Stromal cell of bone marrow (primary cell): Measurements from ENCODE around the gene FANCI.

Source experiments
- DNase-seq: peaks from one replicate; pipeline ENCODE4 v3.0.0-alpha.2; 2012; ENCODE audit warnings: low read depth

FANCI gene

DNA sequence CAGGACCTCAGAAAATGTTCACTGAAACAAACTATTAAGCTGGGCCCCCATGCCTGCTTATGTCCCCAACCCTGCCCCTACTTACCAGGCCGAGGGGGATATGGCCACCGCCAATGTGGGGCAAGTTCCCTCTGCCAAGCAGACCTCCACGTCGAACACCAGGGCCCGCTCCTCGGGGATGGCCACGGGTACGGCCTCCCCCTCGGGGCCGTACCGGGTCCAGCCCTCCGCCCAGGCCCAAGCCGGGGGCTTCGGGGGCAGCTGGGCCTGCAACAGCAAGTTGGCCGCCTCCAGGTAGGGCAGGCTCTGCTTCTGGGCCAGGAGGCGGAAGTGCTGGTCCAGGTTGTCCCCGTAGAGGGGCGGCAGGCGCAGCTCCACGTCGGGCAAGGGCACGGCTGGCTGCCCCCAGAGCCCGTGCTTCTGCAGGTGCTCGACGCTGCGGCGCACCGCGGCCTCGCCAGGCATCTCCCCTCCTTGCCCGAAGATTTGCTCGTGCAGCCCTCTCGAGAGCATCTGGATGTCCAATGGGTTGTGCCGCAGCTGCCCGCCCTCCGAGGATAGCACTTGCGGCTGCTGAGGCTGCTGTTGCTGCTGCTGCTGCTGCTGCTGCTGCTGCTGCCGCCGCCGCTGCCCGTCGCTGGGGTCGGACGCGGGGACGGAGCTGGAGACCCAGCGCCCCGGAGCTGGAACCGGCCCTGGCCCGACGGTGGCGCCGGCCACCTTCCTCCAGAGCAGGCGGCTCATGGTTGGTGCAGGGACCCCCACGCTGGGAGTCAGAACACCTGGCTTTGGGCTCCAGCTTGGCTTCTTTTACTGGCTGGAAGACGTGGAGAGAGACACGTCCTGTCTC is 89.5 kb downstream of the FANCI start:
- no peak for DNase-seq

DNA sequence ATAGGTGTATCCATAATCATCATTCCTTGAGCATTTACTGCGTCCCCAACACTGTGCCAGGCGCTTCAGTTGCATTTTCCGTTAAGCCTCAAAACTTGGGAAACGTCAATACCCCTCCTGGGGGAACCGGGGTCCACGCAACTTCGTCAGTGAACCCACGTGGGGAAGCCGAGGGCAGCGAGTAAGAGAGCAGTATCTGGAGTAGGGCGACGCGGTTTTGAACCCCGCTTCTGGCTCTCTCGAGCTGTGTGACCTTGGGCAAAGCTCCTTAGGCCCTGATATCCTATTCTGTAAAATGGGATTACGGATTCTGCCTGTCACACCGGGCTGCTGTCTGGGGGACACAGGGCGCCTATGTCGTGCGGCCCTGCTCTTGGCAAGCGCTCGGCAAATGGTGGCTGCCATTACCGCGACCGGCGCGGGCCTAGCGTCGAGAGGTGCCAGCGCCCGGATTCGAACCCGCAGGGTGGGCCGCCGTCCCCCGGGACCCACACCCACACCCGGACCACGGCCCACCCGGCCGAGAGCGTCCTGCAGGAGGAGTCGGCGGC is 90.3 kb downstream of the FANCI start:
- DNase-seq, result no peak

DNA sequence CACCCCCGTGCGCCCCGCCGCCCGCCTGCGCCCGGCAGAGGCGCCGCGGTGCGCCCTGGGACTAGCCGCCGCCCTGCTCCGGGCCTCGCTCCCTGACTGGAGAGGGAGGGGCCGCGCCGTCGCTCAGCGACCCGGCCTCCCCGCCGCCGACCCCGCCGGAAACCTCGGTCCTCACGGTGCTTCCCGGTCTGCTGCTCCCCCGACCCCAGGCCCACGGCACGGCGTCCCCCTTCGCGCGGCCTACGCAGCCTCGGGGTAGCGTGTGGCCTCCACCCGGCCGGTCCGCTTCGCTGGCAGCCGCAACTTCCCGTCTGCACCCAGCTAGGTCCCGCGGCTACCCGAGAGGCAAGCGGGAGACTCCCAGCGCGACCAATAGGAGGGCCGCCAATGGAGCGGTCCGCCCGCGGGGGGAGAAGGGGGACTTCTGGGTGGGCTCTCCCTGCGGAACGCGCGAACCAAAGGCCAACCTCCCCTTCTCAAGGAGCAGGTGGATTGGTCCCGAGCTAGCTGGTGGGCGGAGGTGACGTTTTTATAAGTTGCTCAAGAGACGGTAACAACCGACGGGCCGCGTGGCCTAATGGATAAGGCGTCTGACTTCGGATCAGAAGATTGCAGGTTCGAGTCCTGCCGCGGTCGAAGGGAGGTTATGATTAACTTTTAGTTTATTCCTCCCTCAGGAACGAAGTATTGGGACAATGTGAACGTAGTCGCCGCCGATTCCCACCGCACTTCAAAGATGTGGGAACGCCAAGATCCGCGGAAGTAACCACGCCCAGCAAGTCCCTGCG is 90.9 kb downstream of the FANCI start, which contains the start of gene POLG:
POLG (minus strand) TSS at position 315 of the 788 bp plus-strand sequence. CDS start 1,070 bp downstream, outside the sequence.
- peak; percentile 97 for DNase-seq

DNA sequence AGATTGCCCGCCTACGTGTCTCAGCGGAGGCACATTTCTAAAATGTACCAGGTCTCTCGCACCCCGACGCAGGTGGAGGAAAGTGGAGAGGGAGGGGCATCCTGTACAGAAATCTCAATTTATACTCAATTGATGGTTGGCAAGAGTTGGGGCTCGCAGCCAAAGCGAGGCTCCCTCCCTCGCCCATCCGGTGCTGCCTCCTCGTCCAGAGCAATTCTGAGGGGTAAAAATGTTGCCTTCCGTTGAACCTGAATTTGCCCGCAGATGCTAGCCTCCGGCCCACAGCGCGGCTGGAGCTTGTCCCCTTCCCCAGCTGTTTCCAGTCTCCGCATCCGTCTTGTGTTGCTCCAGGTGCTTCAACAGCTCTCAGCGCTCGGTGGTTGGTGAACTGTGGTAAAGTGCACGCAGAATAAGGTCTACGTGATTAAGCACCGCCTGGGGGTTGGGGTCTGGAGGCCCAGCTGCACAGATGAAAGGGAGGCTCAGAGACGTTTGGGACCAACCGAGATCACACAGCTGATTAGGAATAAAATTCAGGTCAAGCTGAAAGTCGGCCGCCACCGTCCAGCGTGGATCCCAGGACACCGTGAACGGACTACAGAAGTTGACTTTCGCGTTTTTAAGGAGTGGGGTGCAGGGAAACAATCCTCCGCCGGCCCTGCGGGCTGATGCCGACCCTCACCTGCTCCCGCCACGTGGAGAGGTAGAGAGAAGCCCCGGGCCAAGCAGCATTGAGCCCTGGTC is 91.7 kb downstream of the FANCI start:
- no peak for DNase-seq

- DNase-seq, result no peak
These were observed 94.3 kb downstream of the FANCI start for GRCh38 chr15:89338036-89338435.

DNA sequence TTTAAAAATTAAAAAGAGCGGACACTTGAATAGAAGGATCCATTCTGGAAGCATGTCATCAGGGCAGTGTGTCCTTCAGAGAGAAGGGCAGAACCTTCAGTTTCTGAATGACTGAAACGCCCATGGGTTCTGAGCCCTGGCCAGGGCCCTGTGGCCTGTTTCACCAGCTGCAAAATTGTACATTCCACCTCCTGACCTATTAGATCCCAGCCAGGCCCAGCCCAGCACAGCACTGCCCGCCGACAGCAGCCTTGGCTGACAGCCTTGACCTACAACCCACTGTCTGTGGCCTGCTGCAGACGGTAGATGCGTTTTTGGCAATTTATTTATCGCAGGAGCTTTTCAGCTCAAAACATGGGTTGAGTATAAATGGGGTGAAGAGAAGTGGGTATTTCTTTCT is 96.8 kb downstream of the FANCI start:
- DNase-seq, result no peak

DNA sequence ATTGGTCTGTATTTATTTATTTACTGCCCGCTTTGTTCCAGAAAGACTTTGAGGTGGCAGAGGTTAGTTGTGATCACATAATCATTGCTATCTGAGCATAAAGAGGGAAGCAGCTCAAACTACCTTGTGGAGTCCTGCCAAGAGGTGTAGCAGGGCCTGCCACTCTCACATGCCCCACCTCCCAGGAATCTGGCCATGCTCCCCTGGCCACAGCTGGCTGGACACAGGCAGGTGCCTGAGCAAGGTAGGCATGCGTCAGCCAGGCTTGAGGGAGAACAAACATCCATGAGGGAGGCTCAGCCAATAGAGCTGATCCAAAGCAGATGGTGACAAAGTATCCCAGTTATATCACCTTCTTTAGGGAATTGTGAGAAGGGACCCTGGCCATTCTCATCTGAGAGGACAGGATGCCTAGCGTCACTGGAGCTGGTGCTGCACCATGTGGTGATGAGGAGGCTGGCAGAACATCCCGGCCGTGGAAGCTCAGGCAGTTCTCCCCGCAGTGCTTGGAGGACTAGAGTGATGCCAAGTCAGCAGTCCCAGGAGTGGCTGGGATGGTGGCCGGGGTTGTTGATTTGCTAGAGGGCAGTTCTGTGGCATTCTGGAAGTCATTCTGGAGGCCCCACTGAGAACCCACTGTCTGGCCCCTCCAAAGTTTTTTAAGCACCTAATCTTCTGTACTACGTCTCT is 97.7 kb downstream of the FANCI start:
- DNase-seq, result no peak

DNA sequence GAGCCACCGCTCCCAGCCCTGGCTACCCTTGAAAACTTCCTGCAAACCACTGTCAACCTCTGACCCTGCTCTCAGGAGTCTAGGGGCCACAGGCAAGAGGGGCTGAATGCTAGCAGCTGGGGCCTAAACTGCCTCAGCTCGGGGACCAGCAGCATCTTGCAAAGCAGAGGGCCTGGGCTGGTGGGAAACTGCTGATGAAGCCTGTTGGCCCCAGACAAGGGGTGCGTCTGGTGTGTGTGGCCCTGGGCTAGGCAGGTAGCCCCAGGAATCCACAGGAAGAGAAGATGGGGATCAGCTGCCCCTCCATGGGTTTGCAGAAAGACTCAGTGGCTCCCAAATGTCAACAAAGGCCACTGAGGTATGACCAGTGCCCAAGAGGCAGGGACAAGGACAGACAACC is 99.1 kb downstream of the FANCI start:
- no peak for DNase-seq

DNA sequence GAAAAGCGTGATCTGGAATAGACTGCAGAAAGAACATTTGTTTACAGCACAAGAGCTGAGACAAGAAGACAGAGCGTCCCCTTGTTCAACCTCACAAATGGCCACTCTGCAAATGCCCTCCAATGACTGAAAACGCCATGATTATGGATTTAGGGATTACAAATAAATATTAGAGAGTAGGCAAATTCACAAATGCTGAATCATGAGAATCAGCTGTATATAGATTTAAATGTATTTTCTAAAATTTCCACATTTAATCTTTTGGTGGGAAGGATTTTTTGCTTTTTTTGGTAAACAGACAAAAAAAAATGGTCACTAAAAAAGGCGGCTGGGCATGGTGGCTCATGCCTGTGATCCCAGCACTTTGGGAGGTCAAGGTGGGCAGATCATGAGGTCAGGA is 101.5 kb downstream of the FANCI start:
- no peak for DNase-seq

DNA sequence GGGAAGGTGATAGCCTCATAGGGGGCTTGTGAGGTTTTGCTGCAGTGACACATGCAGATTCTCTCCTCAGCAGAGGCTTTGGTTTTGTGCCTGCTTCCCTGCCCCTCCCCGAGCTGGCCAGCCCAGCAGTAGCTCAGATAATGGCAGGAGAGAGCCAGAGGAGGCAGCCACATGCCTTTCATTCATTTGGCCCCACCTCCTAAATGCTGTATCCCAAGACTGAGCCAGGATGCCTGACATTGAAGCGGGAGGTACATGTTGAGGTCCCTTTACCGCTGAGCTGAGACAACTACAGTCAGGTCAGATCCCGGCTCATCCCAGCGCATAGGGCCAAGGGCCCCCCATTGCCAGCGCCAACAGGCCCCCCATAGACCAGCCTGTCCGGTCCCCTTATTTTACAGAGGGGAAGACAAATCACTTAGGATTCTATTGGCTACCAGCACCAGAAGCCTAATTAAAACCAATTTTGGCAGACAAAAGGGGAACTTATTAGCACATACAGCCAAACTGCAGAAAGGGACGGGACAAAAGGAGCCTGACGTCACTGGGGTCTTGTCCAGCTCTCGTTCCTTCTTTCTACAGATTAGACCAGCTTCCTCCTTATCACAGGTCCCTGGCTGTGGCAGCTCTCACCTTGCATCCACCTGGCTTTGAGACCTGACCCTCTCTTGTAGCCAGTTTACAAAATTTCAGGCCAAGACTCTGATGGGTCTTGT is 102.9 kb downstream of the FANCI start:
- DNase-seq, result no peak

DNA sequence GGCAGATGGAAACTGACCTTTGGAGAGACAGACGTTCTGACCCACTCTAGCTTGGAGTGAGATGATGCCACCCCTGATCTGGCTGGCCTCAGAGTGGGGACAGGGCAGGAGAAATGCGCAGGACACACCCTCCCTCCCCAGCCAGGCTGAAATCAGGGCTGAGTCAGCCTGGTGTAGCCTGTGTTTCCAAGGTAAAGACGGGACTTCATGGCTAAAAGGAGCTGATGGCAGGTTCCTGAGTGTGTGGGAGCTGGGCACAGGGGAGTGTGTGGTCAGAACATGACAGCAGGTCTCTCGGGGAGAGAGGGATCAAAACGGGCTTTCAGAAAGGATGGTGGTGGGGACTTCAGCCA is 105.4 kb downstream of the FANCI start:
- no peak for DNase-seq

DNA sequence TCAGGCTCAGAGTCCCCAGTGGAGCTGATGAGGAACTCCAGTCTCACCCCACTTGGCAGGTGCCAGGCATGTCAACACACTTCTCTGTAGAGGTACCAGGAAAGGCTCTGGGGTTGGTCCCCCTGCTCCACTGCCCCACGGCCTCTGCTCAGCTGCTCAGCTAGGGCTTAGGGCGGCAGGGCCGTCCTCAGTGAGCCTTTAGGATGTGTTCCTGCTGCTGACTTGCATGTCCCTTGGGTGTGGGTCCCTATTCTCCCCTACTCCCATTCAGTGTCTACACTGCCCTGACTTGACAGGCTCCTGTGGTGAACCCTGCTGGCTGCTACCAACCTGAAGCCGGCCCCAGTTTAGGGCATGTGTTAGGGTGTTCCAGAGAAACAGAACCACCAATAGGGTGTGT is 108.7 kb downstream of the FANCI start:
- no peak for DNase-seq

- no peak for DNase-seq
These were observed 110.2 kb downstream of the FANCI start for GRCh38 chr15:89353991-89354390.

- no peak for DNase-seq
These were observed 113.0 kb downstream of the FANCI start for GRCh38 chr15:89356634-89357298.

GRCh38 chr15:89358435-89358754 is 114.6 kb downstream of the FANCI start:
- no peak for DNase-seq

DNA sequence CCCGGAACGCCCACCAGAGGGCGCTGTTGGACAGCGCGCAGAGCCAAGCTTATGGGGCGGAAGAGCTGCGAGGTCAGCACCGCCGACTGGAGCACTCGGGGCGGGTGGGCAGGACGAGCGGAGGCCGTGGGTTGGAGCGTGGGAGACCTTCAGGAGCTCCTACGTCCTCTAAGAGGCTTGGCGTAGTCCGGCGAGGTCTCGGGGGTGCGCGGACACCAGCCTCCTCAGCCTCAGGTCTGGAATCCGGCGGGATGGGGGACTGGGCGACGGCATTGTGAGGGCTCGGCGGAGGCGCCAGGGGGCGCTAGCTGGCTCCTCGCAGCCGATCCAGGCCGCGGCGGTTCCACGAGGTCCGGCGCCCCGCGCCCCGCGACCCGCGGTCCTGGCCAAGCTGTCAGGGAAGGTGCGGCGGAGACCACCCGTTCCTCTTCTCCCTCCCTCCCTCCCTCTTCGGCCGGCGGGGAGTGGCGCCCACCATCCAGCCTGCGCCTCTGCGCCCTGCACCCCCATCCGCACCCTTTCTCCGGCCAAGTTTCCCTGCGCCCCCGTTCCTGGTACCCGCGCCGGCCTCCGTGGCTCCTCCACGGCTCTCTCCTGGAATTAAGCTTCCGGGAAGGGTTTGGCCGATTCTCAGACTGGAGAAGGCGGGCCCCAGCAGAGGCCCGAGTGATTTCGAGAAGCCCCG is 115.1 kb downstream of the FANCI start:
- peak; percentile 25 for DNase-seq

GRCh38 chr15:89359471-89360293 is 115.9 kb downstream of the FANCI start:
- no peak for DNase-seq

- no peak for DNase-seq
These were observed 116.7 kb downstream of the FANCI start for GRCh38 chr15:89360294-89360971.
